GM19193 (cell line): ENCODE results near the gene OR51T1.

ENCODE experiments used
- POLR2A ChIP-seq: IDR thresholded peaks from 4 replicates; pipeline ENCODE4 v1.6.1; 2011; ENCODE audit not compliant: insufficient read depth, insufficient read length; ENCODE audit errors: extremely low read depth

OR51T1 gene

GRCh38 chr11:4903484-4903883 lies 21.8 kb downstream of the OR51T1 start, which contains the start of gene OR51A7:
TSS of gene OR51A7 (plus strand) at chr11:4903783. CDS start at chr11:4907370, 3,587 bp downstream.
- no peak for TF ChIP-seq POLR2A

- no peak for TF ChIP-seq POLR2A
These were observed 34.9 kb downstream of the OR51T1 start for GRCh38 chr11:4916581-4916980.

- no peak for TF ChIP-seq POLR2A
These were observed 37.5 kb downstream of the OR51T1 start, which contains the start of gene OR51G2 for GRCh38 chr11:4919250-4919649. TSS of gene OR51G2 (minus strand) at chr11:4919350. CDS start at chr11:4915663, 3,687 bp downstream.

- TF ChIP-seq POLR2A: no peak
These were observed 40.1 kb downstream of the OR51T1 start for GRCh38 chr11:4921796-4922195.

GRCh38 chr11:4922304-4922703 lies 40.6 kb downstream of the OR51T1 start:
- no peak for TF ChIP-seq POLR2A

- no peak for TF ChIP-seq POLR2A
These were observed 42.5 kb downstream of the OR51T1 start, which contains the start of gene OR51G1 for GRCh38 chr11:4924239-4924638. TSS of gene OR51G1 (minus strand) at chr11:4924339. CDS start at chr11:4924339, 0 bp downstream.

GRCh38 chr11:4926608-4927007 lies 44.9 kb downstream of the OR51T1 start:
- TF ChIP-seq POLR2A: no peak
